ENCODE data around the gene RASSF5. TPM values are rescaled to one million over a fixed set of nuclear protein-coding genes. Genes with fewer than 3 reads are reported as not detected.

Gene RASSF5
- total and polyA plus RNA-seq, 8 donors, result 6.7 to 22.3 (median 12.5) TPM

DNA sequence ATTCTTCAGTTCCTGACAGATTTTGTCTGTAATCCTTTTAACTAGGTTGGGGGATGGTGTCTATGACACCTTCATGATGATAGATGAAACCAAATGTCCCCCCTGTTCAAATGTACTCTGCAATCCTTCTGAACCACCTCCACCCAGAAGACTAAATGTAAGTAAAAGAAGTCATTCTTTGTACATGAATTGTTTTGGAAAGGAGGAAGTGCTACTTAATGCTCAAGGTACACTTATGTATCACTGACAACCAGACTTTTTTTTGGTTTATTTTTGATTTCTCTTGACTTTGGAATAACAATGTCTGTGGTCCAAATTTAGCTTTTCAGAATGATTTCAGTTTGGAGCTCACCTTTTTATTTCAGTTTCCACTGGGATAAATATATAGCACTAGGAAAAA lies 130.3 kb downstream of the RASSF5 start:
- Histone ChIP-seq H3K27me3 (no peaks in the 10 kb centered on the region), H3K4me3 (no peak overlapping the region), H3K36me3 (no peaks in the 10 kb centered on the region), H3K9me3 (no peaks in the 10 kb centered on the region), H3K4me1 (peaks cover 5 to 15% (median 9%) of the 10 kb centered on the region in 3 donors), H3K27ac (no peak overlapping the region)
- TF ChIP-seq, protein P1, sequence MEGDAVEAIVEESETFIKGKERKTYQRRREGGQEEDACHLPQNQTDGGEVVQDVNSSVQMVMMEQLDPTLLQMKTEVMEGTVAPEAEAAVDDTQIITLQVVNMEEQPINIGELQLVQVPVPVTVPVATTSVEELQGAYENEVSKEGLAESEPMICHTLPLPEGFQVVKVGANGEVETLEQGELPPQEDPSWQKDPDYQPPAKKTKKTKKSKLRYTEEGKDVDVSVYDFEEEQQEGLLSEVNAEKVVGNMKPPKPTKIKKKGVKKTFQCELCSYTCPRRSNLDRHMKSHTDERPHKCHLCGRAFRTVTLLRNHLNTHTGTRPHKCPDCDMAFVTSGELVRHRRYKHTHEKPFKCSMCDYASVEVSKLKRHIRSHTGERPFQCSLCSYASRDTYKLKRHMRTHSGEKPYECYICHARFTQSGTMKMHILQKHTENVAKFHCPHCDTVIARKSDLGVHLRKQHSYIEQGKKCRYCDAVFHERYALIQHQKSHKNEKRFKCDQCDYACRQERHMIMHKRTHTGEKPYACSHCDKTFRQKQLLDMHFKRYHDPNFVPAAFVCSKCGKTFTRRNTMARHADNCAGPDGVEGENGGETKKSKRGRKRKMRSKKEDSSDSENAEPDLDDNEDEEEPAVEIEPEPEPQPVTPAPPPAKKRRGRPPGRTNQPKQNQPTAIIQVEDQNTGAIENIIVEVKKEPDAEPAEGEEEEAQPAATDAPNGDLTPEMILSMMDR (IDR thresholded peaks at IDR 0.05), result no peak
- intact Hi-C loops (cut with DNase I), result no loop called here
- ATAC-seq (no peak), DNase-seq (no peak), FAIRE-seq (no peak)

Small RNA genes lying within 50 kb of the gene (microRNA-seq; reads per million reads assigned to microRNA genes)
- gene MIR6769B, result 0 reads per million in 2 donors

Other genes starting within 250 kb of the RASSF5 start
- gene IKBKE, start 37.1 kb upstream of the RASSF5 start, total RNA-seq, result 1 to 10 TPM; 1.8 to 9.9 (median 3.1) TPM
- gene IKBKE, start 37.1 kb upstream of the RASSF5 start, polyA plus RNA-seq, result 1 to 10 TPM; 3.4 to 6.4 TPM
- 10 to 100 TPM; 20.9 to 35.7 (median 27.7) TPM for gene EIF2D, start 104.9 kb downstream of the RASSF5 start, total RNA-seq
- 10 to 100 TPM; 28.8 to 37.9 TPM for gene EIF2D, start 104.9 kb downstream of the RASSF5 start, polyA plus RNA-seq
- 1 to 10 TPM; 2.3 to 7.0 (median 3.8) TPM for gene DYRK3, start 128.0 kb downstream of the RASSF5 start, total RNA-seq
- gene DYRK3, start 128.0 kb downstream of the RASSF5 start, polyA plus RNA-seq, result 1 to 10 TPM; 2.4 to 4.8 TPM
- gene MAPKAPK2, start 177.4 kb downstream of the RASSF5 start, total RNA-seq, result 10 to 100 TPM; 28.3 to 55.7 (median 30.8) TPM
- 10 to 100 TPM; 38.8 to 48.9 TPM for gene MAPKAPK2, start 177.4 kb downstream of the RASSF5 start, polyA plus RNA-seq